Breast epithelium (tissue), 4 donors: ENCODE measurements around the gene ST6GALNAC4. TPM values are rescaled to one million over a fixed set of nuclear protein-coding genes. Genes with fewer than 3 reads are reported as not detected.

Experiments used
- DNase-seq, 2 donors: peaks; one replicate each; pipeline ENCODE4 v3.0.0-alpha.2; 2019; ENCODE audit warnings: low spot score in 2 of 2
- H3K27ac ChIP-seq, 2 donors: fragments of 200-600 bp; sonication (generic) in 1 of 2; one replicate each; pipeline ENCODE4 v1.5.1; 2016 to 2019; ENCODE audit warnings: mild to moderate bottlenecking in 1 of 2
- H3K27me3 ChIP-seq, 2 donors: fragments of 200-600 bp; sonication (generic) in 1 of 2; one replicate each; pipeline versions ENCODE4 v1.5.1 to v1.6.0; 2017 to 2019; ENCODE audit warnings: control low read depth in 1 of 2, mild to moderate bottlenecking in 1 of 2
- H3K36me3 ChIP-seq: fragments of 200-600 bp; one replicate; pipeline ENCODE4 v1.5.1; 2019
- H3K4me1 ChIP-seq, 2 donors: fragments of 200-600 bp; sonication (generic); one replicate each; pipeline ENCODE4 v1.5.1; 2016 to 2019; ENCODE audit warnings: control low read depth in 1 of 2
- H3K4me3 ChIP-seq, 3 donors: fragments of 200-600 bp; sonication (generic); 1 replicate in 2 of 3; 2 replicates in 1 of 3; pipeline ENCODE4 v1.5.1; 2016 to 2019; ENCODE audit warnings: mild to moderate bottlenecking in 3 of 3, moderate library complexity in 2 of 3
- H3K9me3 ChIP-seq, 2 donors: fragments of 200-600 bp; sonication (generic) in 1 of 2; one replicate each; pipeline ENCODE4 v1.5.1; 2016 to 2019; ENCODE audit warnings: control low read depth in 1 of 2
- POLR2A ChIP-seq: fragments of 450-650 bp; IDR thresholded peaks from one replicate; pipeline ENCODE4 v1.6.1; 2016; ENCODE audit warnings: antibody characterized with exemption, mild to moderate bottlenecking, moderate library complexity
- POLR2AphosphoS5 ChIP-seq, 3 donors: sonication (generic); formaldehyde crosslinking; IDR thresholded peaks; one replicate each; pipeline ENCODE4 v1.6.1; 2017; ENCODE audit warnings: antibody characterized with exemption in 3 of 3
- intact Hi-C: fragments of 100-400 bp; cut with DNase I; formaldehyde crosslinking; loops from one replicate; pipeline ENCODE4 v1.15.1; 2023; ENCODE audit warnings: low total_unique reads
- total RNA-seq, 3 donors: library from RNA; depleted of rRNA; stranded (reverse); fragments of >200 nt; gene quantifications; one replicate each; pipeline ENCODE4 v1.1.0, GENCODE V29; 2016
- TF ChIP-seq, protein P1 (sequence below), 3 donors: fragments of 450-650 bp; IDR thresholded peaks; one replicate each; pipeline ENCODE4 v1.5.1; 2016 to 2017; ENCODE audit warnings: antibody characterized with exemption in 3 of 3, mild to moderate bottlenecking in 3 of 3, moderate library complexity in 3 of 3

ST6GALNAC4 gene
- total RNA-seq, 3 donors from 2014 or later = 17.6 to 44.6 (median 24.0) TPM

DNA sequence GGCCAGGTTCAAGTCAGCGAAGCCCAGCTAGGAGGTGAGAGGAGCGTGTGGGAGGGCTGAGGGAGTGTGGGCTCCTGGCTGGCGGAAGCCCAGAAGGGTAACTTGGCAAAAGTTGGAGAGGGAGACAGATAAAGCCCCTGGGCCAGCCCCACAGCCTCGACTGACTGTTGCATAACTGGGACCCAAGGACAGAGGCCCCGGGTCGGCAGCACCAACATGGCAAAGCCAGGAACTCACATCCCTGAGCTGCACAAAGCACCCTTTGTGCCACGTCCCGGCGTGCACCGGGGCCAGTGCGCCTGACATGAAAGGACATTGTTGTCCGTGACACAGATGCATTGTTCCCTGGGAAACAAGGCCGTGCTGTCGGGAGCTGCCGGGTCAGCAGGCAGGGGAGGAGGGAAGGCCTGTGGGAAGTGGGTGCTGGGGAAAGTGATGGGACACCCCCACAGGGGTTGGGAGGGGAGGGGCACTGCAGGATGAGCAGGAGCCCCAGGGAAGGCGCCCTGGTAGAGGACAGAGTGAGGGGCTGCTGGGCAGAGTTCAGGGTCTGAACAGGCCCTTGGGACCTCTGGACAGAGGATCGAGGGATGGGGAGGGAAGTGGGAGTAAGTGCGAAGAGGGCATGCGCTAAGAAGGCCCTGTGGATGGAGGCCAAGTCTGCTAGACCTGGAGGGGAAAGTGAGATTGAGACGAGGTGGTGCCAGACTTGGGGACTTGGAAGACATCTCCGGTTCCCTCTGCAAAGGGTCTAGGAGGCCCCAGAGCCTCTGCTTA lies 33.9 kb upstream of the ST6GALNAC4 start:
- H3K4me1 ChIP-seq = peaks cover 20% of the 10 kb centered on the region in 2 donors
- no peaks in the 10 kb centered on the region for H3K27me3 ChIP-seq
- H3K9me3 ChIP-seq = no peaks in the 10 kb centered on the region
- no peaks in the 10 kb centered on the region for H3K36me3 ChIP-seq
- peak overlapping the region; percentile 92 to 93 for H3K27ac ChIP-seq
- peak in 1 of 2 donors; percentile 94 for DNase-seq
- peak overlapping the region in 1 of 3 donors; percentile 18 for H3K4me3 ChIP-seq
- intact Hi-C loops = no loop called here
- TF ChIP-seq POLR2A (no peak), POLR2AphosphoS5 (IDR thresholded peaks at IDR 0.05) (peak in 2 of 3 donors; percentile 52 to 61)

DNA sequence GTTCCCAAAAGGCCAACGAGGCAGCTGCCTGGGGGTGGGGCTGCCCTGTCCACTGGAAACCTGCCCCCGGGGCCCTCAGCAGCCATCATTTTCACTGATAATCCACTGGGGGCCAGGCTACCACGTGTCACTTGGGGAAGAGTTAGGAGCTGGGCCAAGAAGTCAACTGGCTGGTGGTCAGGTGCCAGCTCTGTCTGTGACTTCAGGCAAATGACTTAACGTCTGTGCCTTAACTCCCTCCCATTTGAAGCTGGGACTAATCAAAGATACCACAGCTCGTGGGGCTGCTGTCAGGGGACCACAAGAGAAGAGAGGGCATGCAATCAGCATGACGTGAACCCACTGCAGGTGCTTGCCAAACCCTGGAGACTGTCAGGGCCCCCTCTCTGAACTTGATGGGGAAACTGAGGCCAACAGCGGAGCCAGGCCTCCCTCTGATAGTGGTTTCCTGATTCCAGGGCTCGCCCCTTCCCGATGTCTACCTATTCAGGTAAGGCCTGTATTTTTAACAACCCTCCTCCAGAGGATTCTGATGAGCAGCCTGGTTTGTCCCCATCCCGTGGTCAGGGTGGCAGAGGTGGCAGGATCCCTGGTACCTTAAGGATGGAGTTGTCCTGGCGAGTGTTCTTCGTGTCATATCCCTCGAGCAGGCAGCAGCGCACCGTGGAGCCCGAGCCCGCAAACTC lies 33.1 kb upstream of the ST6GALNAC4 start:
- Histone ChIP-seq H3K27ac (peak overlapping the region; percentile 92 to 93), H3K36me3 (no peaks in the 10 kb centered on the region), H3K4me1 (peaks cover 12 to 17% of the 10 kb centered on the region in 2 donors), H3K9me3 (no peaks in the 10 kb centered on the region), H3K4me3 (peak overlapping the region in 1 of 3 donors; percentile 18), H3K27me3 (no peaks in the 10 kb centered on the region)
- DNase-seq = no peak
- intact Hi-C loops = no loop called here
- TF ChIP-seq POLR2A = no peak
- no peak for TF ChIP-seq POLR2AphosphoS5 (IDR thresholded peaks at IDR 0.05)
- TF ChIP-seq, protein P1, sequence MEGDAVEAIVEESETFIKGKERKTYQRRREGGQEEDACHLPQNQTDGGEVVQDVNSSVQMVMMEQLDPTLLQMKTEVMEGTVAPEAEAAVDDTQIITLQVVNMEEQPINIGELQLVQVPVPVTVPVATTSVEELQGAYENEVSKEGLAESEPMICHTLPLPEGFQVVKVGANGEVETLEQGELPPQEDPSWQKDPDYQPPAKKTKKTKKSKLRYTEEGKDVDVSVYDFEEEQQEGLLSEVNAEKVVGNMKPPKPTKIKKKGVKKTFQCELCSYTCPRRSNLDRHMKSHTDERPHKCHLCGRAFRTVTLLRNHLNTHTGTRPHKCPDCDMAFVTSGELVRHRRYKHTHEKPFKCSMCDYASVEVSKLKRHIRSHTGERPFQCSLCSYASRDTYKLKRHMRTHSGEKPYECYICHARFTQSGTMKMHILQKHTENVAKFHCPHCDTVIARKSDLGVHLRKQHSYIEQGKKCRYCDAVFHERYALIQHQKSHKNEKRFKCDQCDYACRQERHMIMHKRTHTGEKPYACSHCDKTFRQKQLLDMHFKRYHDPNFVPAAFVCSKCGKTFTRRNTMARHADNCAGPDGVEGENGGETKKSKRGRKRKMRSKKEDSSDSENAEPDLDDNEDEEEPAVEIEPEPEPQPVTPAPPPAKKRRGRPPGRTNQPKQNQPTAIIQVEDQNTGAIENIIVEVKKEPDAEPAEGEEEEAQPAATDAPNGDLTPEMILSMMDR (IDR thresholded peaks at IDR 0.05) = no peak

DNA sequence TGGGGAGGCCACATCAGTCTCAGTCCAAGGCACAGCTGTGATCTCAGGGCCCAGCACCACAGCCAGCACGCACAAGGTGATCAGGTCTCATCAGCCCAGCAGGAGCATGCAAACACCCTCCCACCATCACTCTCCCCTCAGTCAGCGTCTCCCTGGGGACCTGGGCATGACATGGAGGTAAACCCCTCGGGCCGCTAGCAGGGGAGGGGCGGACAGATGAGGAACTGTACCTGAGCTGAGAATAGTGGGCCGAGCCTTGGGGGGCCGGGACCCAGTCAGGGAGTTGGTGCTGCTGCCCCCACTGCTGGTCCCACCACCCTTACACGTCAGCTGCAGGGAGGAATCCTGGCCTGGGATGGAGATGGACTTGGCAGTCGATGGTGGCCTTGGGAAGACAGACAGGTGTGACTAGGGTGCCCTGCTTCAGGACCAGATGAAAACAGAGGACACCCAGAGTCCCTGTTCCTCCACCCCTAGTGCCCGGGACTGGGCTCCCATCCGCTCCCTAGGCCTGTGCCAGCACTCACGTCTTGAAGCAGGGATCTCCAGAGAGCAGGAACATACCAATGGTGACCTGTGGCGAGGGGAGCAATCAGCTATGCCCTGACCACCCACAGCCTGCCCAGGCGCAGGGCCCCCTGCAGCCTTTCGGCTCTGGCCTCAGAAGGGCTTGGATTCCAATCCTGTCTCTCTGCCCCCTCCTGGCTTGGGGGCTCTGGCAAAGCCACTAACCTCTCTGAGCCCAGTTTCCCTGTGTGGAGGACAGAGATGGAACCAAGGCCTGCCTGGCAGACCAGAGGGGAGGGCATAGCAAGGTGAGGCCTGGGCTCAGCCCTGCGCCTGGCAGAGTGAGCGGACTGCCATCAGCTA lies 31.2 kb upstream of the ST6GALNAC4 start:
- peaks cover 5 to 8% of the 10 kb centered on the region in 2 donors for H3K4me1 ChIP-seq
- no peak for DNase-seq
- H3K9me3 ChIP-seq = no peaks in the 10 kb centered on the region
- H3K36me3 ChIP-seq = no peaks in the 10 kb centered on the region
- intact Hi-C loops = no loop called here
- peak overlapping the region; percentile 46 to 56 for H3K27ac ChIP-seq
- no peak overlapping the region for H3K4me3 ChIP-seq
- no peaks in the 10 kb centered on the region for H3K27me3 ChIP-seq
- TF ChIP-seq POLR2AphosphoS5 (IDR thresholded peaks at IDR 0.05) = no peak
- TF ChIP-seq, protein P1 (IDR thresholded peaks at IDR 0.05) = no peak
- TF ChIP-seq POLR2A = no peak

DNA sequence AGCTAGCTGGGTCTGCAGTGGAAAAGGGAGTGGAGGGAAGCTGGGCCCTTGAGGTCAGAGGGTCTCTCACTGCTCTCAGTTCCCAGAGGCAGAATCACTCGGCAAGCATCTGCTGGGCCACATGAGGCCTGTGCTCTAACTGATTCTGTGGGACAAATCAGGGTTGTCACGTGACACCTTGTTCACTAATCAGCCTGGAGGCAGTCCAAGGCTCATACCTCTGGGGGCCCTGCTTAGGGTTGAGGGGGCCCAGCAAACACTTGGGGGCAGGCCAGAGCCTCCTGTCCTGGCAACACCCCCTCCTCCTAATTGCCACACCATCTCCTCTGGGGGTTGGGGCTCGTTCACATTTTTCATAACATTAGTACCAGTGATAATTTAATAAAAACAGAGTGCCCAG lies 29.9 kb upstream of the ST6GALNAC4 start:
- TF ChIP-seq POLR2AphosphoS5 (IDR thresholded peaks at IDR 0.05) (no peak), POLR2A (no peak)
- TF ChIP-seq, protein P1 (IDR thresholded peaks at IDR 0.05) = no peak

DNA sequence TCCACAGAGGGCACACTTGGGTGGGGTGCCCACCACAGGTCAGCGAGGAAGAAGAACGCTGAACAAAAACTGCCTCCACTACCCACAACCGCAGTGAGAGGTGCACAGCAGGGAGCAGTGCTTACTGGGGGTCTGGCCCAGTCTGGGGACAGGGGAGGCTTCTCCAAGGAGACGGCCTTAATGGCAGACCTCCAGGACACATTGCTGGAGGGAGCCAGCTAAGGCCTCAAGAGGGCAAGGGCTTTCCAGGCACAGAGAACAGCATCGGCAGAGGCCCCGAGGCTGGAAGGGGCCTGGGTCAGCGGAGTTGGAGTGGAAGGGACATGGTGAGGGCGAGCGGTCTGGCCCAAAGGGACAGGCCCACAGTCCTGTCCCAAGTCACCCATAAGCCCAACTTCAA lies 29.1 kb upstream of the ST6GALNAC4 start:
- H3K36me3 ChIP-seq = no peaks in the 10 kb centered on the region
- peak overlapping the region; percentile 31 to 33 for H3K27ac ChIP-seq
- intact Hi-C loops = no loop called here

More for the DNA sequence above, 29.9 kb upstream of the ST6GALNAC4 start:
- DNase-seq = no peak
- Histone ChIP-seq H3K4me3 (no peak overlapping the region), H3K27ac (peak overlapping the region; percentile 31 to 33), H3K36me3 (no peaks in the 10 kb centered on the region), H3K9me3 (no peaks in the 10 kb centered on the region), H3K4me1 (peaks cover 5 to 8% of the 10 kb centered on the region in 2 donors), H3K27me3 (no peaks in the 10 kb centered on the region)
- intact Hi-C loops = no loop called here

More for the DNA sequence above, 29.1 kb upstream of the ST6GALNAC4 start:
- peaks cover 2 to 9% of the 10 kb centered on the region in 2 donors for H3K4me1 ChIP-seq
- no peak for DNase-seq
- no peak for TF ChIP-seq POLR2AphosphoS5 (IDR thresholded peaks at IDR 0.05)
- H3K27me3 ChIP-seq = no peaks in the 10 kb centered on the region
- no peaks in the 10 kb centered on the region for H3K9me3 ChIP-seq
- no peak overlapping the region for H3K4me3 ChIP-seq
